RKO (cell line): ENCODE measurements around the gene DTNBP1.

Experiments used
- DNase-seq: peaks from one replicate; pipeline ENCODE4 v3.0.0-alpha.2; 2016; ENCODE audit warnings: low spot score

DTNBP1 gene

DNA sequence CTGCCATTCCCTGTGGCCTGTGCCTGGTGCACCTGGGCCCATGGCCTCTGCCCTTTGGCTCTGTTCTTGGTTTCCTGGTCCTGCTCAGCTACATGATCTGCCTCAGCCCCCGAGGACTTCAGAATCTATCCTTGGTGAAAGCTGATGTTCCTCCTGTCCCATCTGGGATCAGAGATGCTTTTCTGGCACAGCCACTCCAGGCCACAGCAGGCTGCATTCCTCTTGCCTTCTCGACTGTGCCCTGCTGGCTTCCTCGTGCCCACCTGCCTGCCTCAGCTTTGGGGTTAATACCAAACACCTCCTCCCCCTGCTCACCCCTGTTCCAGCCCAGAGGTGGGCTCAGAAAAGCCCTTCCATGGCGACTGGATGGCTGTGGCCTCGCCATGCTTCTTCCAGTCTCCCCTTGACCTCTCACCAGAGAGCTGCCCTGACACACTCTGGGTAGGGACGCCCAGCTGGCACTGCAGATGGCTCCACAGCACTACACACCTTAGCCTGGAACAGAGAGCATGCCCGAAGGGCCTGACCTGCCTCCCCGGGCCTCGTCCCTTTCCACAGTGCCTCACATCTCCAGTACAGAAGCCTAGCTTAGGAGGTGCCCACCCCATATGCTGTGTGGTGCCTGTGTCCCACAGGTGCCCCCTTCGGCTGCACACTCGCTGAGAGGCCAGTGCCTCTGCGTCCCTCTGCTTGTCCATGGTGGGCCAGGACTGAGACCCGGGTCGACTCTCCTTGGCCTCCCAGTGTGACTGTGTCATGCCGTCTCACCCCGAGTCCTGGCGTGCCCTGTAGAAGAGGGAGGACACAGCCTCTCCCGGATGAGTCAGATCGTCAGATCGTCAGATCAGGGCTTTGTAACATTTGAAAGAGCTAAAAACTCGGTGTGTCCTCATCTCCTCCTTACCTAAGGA is 148.8 kb downstream of the DTNBP1 start:
- DNase-seq, result no peak

DNA sequence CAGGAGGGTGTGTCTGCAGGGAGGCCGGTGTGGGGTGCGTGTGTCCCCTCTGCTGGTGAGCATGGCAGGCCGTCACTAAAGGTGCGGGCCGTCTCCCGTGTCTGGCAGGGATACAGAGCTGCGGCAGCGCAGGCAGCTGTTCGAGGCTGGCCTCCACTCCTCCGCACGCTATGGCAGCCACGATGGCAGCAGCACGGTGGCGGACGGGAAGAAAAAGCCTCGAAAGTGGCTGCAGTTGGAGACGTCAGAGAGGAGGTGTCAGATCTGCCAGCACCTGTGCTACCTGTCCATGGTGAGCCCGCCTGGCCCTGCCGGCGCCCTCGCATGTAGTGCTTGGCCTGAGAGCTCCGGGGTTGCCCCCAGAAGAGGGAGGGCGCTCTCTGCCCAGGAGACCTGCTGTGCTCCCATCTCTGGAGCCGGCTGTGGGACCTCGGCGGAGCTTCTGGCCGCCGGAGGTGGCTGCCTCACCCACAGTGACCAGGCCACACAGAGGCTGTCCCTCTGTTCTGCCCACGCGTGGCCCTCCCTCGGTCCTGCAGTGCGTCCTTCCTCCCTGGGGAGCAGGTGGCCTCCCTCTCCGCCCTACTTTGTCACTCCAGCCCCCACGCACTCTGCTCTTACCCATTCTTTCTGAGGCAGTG is 149.6 kb downstream of the DTNBP1 start:
- DNase-seq, result no peak

DNA sequence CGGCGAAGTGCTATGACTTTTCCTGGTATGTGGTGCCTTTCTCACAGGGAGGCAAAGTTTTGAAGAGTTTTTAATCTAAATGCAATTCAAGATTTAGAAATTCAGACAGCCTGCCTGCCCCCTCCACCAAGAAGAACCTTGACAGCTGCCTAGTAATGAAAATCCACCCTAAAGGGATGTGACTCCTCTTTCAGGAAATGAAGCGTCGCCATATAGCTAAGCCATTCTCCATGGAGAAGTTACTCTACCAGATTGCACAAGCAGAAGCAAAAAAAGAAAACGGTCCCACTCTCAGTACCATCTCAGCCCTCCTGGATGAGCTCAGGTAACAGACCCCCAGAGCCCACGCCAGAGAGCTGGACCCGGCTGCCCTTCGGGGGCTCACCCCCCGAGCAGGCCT is 150.1 kb downstream of the DTNBP1 start:
- no peak for DNase-seq

DNA sequence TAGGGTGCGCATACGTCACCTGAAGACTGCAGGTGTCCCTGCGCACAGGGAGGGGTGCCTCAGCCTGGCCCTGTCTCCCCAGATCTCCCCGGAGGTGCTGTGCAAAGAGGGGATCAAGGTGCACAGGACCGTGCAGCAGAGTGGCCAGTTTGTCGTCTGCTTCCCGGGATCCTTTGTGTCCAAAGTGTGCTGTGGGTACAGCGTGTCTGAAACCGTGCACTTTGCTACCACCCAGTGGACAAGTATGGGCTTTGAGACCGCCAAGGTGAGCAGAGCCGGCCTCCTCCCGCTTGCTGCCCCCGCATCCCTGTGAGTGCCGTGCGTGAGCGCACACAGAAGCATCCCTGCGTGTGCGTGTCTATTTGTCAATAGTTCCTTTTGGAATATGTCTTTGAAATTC is 150.7 kb downstream of the DTNBP1 start:
- no peak for DNase-seq

DNA sequence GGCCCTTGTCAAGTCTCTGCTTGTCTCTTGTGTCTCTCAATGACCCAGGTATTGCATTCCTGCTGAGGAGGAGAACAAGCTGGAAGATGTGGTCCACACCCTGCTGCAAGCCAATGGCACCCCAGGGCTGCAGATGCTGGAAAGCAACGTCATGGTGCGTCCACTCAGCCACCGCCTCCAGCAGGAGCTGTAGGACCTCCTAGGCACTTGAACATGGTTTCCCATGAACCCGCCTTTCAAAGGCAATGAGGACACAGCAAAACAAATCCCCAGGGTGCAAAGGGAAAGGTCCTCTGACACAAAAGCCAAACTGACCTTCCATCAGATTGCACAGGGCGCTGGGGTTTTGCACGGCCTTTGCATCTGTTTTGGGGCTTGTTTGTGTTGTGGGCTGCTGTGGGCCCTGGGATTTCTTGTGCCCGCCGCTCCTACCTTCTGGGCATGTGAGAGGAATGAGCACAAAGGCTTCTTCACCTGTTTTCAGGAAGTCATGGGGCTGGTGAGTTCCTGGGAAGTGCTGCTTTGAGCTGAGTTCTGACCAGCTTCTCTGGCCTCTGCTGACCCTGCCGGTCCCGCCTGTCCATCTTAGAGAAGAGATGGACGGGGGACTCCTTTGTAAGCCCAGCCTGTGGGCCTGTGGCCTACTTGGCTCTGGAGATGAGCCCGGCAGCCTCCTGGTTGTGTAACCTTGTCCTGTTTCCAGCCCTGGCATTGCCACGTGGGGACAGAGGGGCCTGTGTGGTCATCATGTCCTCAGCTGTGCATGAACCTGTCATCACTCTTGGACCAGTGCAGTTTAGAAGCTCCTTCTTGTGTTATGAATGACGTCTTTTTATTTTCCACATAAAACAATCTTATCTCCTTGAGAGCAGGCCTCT is 151.3 kb downstream of the DTNBP1 start:
- no peak for DNase-seq

DNA sequence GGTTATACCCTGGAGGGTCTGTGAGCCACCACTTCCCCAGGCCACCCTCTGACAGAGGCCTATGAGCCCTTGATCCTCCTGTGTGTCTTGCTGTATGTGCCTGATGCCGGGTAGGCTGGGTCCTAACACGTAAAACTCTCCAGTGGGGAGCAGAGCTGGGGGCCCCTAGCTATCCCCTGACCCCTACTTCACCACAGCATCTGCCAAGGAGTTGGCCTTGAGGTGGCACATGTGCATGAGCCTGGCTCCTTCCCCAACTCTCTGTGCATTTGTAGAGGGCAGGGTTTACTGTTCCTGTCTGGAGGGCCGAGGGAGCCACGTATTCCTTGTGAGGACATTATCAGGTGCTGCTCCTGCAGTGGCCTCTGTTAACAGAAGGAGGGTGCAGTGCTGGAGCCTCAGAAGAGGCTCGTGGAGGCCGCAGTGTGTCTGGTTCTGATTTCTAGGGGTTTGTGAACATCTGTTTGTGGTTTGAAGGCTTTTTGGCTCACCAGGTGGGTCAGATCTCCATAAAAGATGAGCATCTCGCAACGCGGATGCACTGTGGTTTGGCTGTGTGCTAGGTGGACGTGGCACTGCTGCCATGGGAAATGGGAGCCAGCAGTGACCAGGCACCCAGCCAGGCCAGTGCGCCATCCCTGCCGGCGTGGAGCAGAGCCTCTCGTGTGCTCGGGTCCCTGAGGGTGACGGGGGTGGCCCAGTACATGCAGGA is 152.1 kb downstream of the DTNBP1 start:
- no peak for DNase-seq

DNA sequence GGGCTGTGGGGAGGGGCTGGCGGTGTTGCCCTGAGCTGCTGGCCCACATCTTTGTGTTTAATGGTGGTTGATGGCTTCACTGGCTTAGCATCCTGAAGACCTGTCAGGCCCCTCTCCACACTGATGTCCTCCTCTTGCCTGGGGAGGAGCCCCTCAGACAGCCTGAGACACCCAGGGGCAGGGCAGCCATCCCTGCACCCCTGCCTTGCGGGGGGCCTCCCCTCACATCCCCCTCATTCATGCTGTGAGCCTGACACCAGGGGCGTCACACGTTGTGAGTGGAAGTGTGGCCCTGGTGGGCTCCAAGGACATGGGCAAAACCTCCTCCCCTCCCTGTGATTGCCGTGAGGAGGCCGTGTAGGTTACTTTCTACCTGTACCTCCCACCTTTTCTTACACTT is 152.7 kb downstream of the DTNBP1 start:
- DNase-seq, result no peak

DNA sequence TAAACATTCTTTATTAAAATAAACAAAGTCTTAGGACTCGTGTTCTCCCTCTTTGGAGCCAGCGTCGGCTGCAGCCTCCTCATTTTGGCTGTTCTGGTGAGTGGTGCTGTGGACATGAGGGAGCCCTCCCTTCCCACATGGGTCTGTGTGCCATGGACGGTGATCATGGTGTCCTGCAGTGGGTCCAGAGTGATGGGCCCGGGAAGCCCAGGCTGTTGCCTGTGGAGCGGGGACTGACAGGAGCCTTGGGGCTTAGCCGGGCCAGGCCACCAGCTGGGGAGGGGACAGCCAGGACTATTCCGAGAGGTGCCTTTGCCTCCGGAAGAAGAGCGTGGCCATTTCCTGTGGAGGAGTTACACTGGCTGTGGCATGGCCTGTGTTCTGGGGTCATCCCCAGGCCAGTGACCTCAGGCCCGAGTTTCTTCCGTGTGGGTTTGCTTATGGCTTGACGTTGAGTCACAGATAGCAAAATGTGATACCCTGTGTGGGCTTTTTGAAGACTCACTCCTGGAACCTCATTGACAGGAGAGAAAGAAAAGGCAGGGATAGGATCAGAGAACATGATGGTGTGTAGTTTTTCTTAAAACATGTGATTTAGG is 153.4 kb downstream of the DTNBP1 start:
- DNase-seq, result no peak

DNA sequence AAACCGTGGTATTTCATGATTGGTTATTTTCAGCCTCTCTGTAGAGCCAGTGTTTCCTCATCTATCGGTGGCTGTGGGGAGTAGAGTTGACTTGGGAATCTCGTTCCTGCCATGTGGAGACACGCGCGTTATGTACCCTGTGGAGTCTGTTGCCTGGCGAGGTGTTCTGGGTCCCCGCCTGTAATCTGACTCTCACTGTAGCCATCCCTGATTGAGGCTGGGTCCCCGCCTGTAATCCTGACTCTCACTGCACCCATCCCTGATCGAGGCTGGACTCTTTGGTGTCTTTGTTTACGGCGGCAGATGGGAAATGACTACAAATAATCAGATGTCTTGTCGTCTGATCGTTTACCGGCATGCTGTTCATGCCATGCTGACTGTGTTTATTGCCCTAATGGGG is 153.9 kb downstream of the DTNBP1 start:
- DNase-seq, result no peak

DNA sequence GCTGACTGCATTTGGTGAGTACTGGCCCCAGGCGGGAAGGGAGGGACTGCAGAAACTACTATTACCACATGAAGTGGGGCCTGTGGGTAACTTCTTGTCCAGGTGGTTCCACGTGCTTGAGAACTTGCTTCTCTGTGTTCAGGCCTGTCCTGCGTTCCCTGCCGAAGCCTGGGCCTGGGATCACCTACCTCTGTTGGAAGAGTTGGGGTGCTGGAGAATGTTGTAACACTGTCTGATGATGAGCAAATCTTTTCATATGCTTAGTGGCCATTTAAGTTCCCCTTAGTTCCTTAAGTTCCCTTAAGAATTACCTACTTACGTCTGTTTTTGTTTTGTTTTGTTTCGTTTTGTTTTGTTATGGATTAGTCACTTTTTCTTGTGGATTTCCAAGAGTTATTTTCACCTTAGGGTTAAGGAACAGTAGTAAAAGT is 154.4 kb downstream of the DTNBP1 start:
- no peak for DNase-seq

DNA sequence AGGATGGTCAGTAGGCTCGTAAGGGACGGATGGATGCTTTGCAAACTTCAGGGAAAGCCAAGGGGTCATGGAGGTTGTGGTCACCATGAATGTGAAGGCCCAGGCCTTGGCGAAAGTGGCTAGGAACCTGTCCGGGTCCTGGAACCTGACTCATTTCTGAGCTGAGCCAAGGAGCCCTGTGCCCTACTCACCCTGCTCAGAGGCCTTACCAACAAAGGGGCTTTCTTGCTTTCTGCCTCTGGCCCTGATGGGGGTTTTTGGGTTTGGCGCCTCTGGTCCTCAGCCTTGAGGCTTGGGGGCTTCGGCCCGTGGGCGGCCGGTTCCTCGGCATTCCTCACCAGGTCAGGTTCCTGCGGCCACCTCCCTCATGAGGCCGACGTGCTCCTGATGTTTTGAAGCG is 155.1 kb downstream of the DTNBP1 start:
- no peak for DNase-seq

DNA sequence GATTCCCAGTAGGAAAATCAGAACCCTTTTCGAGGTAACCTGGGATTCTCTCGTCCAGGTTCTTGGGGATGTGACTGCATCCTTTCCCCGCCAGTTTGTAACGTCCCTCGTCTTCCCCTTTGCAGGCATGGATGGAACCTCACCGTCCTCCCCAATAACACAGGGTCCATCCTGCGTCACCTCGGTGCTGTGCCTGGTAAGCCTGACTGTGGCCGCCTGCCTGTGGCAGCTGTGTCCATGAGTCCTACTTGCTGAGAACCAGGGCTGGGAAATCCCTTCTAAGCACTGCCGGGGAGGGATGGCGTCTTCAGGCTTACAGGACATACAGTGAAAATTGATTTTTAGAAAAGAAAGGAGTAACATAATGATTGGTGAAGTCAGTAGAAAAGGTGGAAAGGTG is 155.6 kb downstream of the DTNBP1 start:
- no peak for DNase-seq

DNA sequence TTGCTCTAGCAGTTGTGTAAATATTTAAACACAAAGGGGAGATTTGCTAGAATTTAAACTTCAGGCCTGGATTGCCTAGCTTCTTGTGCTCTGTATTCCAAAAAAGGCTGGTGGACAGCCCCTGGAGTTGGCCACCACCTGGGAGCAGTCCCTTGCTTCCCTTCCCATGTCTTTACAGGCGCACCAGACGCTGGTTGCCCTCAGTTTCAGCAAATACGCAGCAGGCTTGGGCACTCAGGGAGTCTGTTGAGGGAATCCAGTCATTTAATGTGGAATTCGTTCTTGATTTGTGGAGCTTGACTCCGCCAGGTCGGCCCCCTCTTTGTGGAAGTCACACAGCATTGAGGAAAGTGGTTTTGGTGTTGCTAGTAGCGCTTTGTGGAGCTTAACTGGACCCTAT is 156.8 kb downstream of the DTNBP1 start:
- no peak for DNase-seq

DNA sequence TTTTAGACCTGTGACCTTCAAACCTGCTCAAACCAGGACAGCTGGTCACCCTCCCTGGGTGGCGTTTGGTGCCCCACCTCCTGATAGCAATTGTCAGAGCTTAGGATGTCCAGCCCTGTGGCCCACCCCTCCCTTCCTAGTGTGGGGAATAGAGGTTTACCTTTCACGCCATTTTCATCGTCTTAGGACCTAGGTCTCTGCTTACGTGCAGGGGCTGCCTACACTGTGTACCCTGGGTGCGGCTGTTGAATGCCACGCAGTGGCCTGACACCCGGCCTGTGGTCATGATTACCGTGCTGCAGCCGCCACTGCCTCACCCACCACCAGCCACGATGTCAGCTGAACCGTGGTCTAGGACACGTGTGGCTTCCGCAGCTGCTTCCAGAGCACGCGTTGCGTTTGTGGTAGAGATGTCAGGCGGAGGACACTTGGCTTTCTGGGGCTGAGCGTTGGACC is 157.3 kb downstream of the DTNBP1 start:
- no peak for DNase-seq

DNA sequence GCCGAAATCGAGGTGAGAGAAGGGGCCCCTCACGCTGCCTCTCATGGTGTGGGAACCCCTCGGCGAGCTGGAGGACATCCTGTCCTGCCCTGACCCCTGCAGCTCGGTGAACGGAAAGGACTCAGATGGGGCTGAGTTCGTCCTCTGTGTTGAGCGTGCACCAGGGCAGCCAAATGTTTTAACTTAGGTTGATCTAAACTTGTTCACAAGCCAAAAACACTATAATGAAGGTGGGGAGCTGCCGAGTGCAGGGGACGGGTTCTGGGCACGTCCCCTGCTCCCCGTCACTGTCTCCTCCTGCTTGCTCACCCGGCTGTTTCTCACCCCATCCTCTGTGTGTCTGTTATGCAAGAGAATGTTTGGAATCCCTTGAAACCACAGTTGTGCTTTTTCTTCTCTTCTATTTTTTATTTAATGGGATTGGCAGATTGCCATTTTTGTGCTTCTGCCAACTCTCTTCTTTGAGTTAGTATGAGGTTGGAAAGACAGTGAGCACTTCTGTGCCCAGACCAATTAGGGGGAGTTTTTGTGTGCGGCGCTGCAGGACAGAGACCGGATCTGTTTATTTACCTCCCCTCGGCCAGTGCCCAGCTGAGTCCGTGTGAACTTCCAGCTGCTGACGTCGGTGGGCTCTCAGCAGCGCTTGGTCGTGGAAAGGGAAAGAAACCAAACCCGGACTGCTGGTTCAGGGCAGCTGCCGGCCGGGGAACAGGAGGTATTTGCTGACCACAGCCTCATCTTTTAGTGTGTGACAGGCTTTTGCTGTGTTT is 158.1 kb downstream of the DTNBP1 start:
- DNase-seq, result no peak

DNA sequence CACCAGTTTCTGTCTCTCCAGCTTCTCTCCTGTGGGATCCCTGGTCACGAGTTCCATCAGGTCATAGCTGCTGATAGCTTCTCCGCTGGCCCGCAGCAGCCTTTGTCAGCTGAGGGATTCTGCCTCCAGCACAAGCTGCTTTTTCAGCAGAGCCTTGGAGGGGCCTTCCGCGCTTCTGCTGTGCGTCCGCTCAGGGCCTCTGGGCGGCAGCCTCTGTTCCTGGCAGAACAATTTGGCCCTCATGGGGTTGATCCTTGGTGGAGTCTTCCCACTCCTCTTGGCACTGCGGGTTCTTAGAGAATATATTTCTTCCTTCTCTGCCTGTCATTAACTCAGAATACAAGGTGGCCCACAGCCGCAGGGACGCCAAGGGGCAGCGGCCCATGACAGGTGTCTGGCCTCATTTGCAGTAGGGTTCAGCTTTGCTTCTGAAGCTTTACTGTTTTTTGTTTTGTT is 158.8 kb downstream of the DTNBP1 start:
- no peak for DNase-seq

DNA sequence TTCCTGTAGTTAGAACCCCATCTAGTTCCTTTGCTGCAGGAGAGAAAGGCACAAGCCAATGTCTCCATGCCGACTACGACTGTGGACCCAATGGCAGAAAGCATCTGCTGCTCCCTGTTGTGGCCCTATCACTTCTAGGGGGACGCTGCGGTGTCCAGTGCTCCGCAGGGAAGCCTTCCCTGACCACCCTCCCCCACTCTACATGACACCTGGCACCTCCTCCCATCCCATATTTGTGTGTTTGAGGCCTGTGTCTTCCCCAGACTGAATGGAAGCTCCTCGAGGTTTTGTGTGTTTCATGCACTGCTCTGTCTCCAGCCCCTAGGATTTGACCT is 159.5 kb downstream of the DTNBP1 start:
- no peak for DNase-seq

DNA sequence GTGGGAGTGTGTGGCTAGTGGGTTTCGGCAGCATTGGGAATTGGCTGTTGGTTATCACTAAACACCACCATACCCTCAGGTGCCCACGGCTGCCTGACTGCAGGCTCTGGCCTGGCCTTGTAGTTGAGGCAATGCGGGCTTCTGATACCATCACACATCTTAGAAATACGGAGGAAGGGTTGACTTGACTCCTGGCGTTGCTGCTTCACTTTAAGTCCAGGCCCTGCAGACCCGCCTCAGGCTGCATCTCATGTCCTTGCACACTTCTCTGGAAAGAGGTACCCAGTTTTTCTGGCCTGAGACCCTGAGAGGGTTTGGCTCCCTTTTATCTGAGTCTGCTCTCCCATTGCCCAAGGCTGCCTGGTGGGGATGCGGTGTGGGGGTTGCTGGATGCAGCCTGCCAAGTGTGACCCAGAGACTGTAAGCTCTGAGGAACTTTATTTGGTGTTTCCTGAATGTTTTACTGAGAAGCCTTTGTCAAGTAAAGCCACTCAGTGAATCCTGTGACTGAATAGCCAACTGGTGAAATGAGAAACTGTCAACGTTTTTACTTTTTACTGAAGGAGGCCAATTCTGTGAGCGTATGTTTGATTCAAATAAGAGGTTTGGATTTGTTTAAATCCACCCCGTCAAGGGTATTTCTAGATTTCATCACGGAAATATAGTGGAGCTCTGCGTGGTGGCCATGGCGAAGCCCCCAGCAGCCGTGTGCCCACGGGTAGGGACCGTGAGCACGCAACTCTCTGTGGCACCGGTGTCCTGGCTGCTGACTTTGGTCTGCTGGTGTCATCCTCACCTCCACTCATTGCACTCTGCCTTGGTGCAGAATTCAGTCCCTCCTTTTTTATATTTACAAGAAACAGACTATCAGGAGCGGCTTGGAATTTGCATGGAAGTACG is 160.1 kb downstream of the DTNBP1 start:
- DNase-seq, result no peak

DNA sequence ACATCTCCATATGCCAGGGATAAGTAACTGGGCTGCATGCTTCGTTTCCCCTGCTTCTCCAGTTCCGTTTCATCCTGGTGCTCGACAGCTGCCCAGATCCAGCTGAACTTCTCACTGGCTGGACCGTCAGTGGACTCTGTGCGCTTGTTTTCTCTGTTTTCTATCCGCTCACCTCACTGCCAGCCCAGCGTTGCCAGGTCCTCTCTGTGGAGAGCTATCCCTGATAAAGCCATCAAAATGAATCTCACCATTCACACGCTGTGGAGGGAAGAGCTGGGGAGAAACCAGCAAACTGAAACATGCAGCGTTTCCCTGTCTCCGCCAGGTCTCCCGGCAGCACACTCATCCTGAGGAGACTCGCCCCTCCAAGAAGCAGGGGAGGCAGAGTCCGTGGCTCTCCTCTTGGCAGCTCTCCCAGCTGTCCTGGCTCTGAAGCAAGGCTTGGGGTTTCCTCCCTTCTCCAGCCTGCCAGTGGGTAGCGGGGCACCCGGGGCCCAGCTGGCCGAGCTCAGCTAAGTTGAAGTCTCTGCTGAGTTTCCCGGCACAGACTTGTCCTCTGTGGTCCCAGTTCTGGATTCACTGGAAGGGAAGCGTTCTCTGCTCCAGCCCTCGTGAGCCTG is 160.9 kb downstream of the DTNBP1 start:
- DNase-seq, result no peak
